ENCODE results near the gene FAM47E. TPM values are rescaled to one million over a fixed set of nuclear protein-coding genes. Genes with fewer than 3 reads are reported as not detected.

FAM47E gene
- total and polyA plus RNA-seq, 11 donors: 0.36 to 4.9 (median 2.5) TPM

DNA sequence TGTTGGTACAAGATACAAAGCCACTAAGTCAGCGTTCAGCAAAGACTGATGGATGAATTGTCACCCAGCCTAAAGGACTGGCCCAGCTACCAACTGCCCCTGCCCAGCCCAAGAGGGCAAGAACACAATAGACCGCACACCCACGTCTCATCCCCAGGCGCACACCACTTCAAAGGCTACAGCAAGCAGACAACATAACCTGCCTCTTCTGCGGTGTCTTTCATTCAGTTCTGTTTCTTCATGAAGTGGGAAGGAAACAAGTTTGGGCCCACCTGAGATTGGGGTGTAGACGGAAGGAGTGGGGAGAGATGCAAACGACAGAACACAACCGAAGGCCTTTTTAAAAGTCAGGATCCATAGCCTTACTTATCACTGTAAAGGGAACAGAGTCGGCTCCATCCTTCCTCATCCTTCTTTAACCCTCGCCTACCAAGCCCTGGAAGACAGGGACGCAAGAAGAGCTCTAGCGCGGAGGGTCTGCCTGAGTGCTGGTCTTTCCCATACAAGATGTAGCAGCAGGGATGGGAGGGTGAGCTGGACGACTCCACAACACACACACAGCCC is 38.6 kb upstream of the FAM47E start:
- Histone ChIP-seq H3K4me1 (peaks cover 19 to 76% (median 57%) of the 10 kb centered on the region in 12 donors), H3K9me3 (no peaks in the 10 kb centered on the region), H3K36me3 (no peaks in the 10 kb centered on the region), H3K27ac (peak overlapping the region; percentile 80 to 99 (median 96)), H3K27me3 (no peaks in the 10 kb centered on the region), H3K4me3 (peak overlapping the region; percentile 69 to 94 (median 80))
- 2 to 3% (median 2%) methylated on average over 14 of the region's 14 CpGs for WGBS, 4 donors
- intact Hi-C loops (cut with DNase I): loop anchor here in 5 of 10 donors (2.0 to 10.0 kb wide), 5 partner anchors 64 to 201 kb away; partner anchors contain the start of genes STBD1 (in 4 of the 5) and NUP54 (in 1 of the 5)
- TF ChIP-seq, protein P1, sequence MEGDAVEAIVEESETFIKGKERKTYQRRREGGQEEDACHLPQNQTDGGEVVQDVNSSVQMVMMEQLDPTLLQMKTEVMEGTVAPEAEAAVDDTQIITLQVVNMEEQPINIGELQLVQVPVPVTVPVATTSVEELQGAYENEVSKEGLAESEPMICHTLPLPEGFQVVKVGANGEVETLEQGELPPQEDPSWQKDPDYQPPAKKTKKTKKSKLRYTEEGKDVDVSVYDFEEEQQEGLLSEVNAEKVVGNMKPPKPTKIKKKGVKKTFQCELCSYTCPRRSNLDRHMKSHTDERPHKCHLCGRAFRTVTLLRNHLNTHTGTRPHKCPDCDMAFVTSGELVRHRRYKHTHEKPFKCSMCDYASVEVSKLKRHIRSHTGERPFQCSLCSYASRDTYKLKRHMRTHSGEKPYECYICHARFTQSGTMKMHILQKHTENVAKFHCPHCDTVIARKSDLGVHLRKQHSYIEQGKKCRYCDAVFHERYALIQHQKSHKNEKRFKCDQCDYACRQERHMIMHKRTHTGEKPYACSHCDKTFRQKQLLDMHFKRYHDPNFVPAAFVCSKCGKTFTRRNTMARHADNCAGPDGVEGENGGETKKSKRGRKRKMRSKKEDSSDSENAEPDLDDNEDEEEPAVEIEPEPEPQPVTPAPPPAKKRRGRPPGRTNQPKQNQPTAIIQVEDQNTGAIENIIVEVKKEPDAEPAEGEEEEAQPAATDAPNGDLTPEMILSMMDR (IDR thresholded peaks at IDR 0.05): no peak
- no peak for TF ChIP-seq POLR2A (IDR thresholded peaks at IDR 0.05)
- ATAC-seq: peak in 2 of 4 donors; percentile 21 to 37
- DNase-seq: no peak

DNA sequence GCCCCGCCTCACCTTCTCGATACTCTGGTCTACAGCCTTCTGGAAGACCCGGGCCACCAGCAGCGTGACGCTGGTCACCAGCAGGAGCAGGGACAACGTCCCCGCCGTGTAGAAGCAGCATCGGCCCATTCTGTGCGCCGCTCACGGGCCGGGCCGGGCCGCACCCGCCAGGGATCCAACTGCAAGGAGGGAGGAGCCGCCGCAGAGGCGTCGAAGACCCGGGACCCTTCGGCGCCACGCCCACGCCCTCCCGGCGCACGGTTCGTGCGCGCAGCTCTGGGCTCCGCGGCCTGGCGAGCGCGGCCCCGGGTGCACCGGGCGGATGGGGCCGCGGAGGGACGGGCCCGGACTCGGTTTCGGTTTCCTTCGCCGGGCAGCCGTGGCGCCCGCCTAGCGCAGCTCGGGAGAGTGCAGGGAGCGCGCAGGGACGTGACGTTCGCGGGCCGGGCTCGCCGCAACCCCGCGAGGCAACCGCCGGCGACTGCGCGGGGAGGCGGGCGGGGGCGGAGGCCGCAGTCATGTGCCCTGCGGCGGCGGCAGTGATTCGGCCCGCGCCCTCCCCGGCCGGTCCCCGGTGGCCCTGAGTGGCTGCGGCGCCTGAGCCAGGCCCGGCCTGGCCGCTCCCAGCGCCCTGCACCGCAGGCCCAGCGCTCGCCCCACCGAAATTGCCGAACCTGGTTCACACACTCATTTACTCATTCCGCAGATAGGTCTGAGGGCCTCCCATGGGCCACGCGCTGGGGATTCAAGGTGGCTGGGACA is 37.9 kb upstream of the FAM47E start, which contains the start of gene SCARB2:
SCARB2 (minus strand) TSS at position 410 of the 762 bp plus-strand sequence; CDS start at position 129, 281 bp downstream.
- ATAC-seq (peak; percentile 88 to 98 (median 94)), DNase-seq (peak; percentile 91 to 95 (median 93))
- intact Hi-C loops (cut with DNase I): loop anchor here in 5 of 10 donors (2.0 to 10.0 kb wide), 5 partner anchors 65 to 201 kb away; partner anchors contain the start of genes STBD1 (in 4 of the 5) and NUP54 (in 1 of the 5)
- no peaks in the 10 kb centered on the region for H3K9me3 ChIP-seq
- H3K36me3 ChIP-seq: no peaks in the 10 kb centered on the region
- 0 to 1% (median 1%) methylated on average over 35 to 94 of the region's 94 CpGs for WGBS, 4 donors
- peak within 1 kb of the TSS; percentile 80 to 99 (median 96) for H3K27ac ChIP-seq
- H3K4me1 ChIP-seq: peaks cover 19 to 69% (median 52%) of the 10 kb centered on the region in 12 donors
- no peaks in the 10 kb centered on the region for H3K27me3 ChIP-seq
- TF ChIP-seq, protein P1 (IDR thresholded peaks at IDR 0.05): peak in 1 of 12 donors; percentile 6
- TF ChIP-seq POLR2A (IDR thresholded peaks at IDR 0.05): peak in 1 of 2 donors; percentile 88
- peak within 1 kb of the TSS; percentile 69 to 94 (median 80) for H3K4me3 ChIP-seq

DNA sequence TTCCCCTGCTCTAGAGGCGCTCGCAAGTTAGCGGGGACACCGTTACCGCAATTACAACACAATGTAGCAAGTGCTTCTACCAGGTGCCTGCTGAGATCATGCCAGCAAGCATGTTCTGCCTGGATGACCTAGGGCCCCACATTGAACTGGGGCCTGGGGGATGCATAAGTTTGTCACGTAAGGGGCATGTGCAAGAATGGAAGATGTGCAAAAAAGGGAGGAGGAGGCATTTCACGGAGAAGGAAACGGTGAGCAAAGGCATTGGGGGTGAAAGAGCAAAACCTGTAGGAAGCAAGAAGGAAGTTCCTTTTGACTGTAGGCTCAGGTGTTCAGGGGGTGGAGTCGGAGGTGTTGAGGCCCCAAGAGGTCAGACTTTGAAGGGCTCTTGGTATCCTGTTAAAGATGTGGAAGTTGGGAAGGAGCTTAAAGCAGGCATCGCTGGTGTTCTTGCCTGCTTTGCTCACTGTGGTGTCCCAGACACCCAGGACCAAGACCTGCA is 37.3 kb upstream of the FAM47E start:
- WGBS, 4 donors: 13 to 32% (median 14%) methylated on average over 5 to 10 of the region's 10 CpGs
- intact Hi-C loops (cut with DNase I): loop anchor here in 4 of 10 donors (5.0 to 10.0 kb wide), 3 partner anchors 91 to 202 kb away; partner anchors contain the start of gene STBD1 (in 3 of the 4)
- H3K4me3 ChIP-seq: peak overlapping the region; percentile 69 to 94 (median 80)

More for the DNA sequence above, 37.3 kb upstream of the FAM47E start:
- no peak for TF ChIP-seq POLR2A (IDR thresholded peaks at IDR 0.05)
- TF ChIP-seq, protein P1 (IDR thresholded peaks at IDR 0.05): no peak
- peaks cover 16 to 69% (median 46%) of the 10 kb centered on the region in 12 donors for H3K4me1 ChIP-seq
- no peaks in the 10 kb centered on the region for H3K9me3 ChIP-seq
- H3K27ac ChIP-seq: peak overlapping the region; percentile 80 to 99 (median 96)
- H3K36me3 ChIP-seq: no peaks in the 10 kb centered on the region
- DNase-seq: no peak
- no peaks in the 10 kb centered on the region for H3K27me3 ChIP-seq
- ATAC-seq: no peak

Data from heart left ventricle (tissue), 16 donors.